Measurements from ENCODE around the gene SYNJ2.

GRCh38 chr6:158115102-158115501 lies 133.4 kb downstream of the SYNJ2 start:
- no peak for TF ChIP-seq POLR2A (IDR thresholded peaks at IDR 0.05)
- TF ChIP-seq CTCF (IDR thresholded peaks at IDR 0.05): no peak
